Panc1 (cell line): ENCODE data around the gene MGRN1.

Experiments used
- POLR2AphosphoS5 ChIP-seq: IDR thresholded peaks from 2 replicates; pipeline ENCODE4 v1.6.1; 2012; ENCODE audit warnings: mild to moderate bottlenecking, low read depth, low read length, moderate library complexity
- SIN3A ChIP-seq: IDR thresholded peaks from 2 replicates; pipeline ENCODE4 v1.6.1; 2012; ENCODE audit warnings: low read depth, mild to moderate bottlenecking, low read length, moderate library complexity, borderline replicate concordance; ENCODE audit not compliant: insufficient read depth
- TF ChIP-seq, protein P1 (sequence below), 2 experiments: IDR thresholded peaks; 2 replicates each; pipeline ENCODE4 v1.6.1; 2011 to 2012; ENCODE audit warnings: low read depth in 2 of 2, control low read depth in 1 of 2, low read length in 1 of 2, mild to moderate bottlenecking in 1 of 2, moderate library complexity in 1 of 2; ENCODE audit not compliant: insufficient read depth in 1 of 2
- TF ChIP-seq, protein P2 (sequence below): fragments of 450-650 bp; IDR thresholded peaks from 2 replicates; pipeline ENCODE4 v1.5.1; 2017; ENCODE audit warnings: mild to moderate bottlenecking

DNA sequence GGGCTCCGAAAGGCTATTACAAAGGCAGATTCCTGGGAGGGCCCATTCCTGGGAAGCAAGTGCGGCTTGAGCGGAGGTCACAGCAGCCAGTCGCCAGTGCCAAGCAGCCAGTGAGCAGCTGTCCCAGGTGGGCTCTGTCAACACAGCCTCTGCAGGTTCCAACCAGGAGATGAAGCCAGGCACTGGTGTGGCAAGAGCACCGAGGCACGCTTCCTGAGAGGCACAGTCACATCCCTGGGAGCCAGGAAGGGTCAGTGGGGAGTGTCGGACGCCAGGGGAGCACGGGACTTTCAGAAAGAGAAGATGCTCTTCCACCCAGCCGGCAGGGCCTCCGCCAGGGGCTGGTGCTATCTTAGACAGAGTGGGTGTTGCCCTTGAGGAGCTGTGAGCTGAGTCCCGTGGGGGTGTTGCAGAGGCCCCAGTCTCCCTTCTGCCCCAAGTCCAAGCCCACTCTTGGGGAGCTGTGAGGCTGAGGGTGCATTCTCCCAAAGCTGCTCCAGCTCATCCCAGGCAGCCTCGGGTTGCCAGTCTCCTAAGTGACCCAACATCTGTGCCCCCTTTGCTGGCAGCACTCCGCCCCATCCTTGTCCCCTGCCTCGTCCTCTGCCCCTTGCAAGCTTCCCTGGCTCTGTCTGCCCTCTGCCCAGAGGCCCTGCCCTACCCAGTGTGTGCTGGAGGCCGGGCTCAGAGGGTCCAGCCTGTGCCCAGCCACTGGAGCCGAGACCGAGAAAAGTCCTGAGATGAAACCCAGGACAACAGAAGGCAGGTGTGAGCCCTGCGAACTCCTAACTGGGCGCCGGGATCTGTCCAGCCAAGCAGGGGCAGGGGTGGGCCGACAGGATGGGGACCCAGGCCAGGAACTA, 16.6 kb upstream of the MGRN1 start:
- TF ChIP-seq, protein P1, sequence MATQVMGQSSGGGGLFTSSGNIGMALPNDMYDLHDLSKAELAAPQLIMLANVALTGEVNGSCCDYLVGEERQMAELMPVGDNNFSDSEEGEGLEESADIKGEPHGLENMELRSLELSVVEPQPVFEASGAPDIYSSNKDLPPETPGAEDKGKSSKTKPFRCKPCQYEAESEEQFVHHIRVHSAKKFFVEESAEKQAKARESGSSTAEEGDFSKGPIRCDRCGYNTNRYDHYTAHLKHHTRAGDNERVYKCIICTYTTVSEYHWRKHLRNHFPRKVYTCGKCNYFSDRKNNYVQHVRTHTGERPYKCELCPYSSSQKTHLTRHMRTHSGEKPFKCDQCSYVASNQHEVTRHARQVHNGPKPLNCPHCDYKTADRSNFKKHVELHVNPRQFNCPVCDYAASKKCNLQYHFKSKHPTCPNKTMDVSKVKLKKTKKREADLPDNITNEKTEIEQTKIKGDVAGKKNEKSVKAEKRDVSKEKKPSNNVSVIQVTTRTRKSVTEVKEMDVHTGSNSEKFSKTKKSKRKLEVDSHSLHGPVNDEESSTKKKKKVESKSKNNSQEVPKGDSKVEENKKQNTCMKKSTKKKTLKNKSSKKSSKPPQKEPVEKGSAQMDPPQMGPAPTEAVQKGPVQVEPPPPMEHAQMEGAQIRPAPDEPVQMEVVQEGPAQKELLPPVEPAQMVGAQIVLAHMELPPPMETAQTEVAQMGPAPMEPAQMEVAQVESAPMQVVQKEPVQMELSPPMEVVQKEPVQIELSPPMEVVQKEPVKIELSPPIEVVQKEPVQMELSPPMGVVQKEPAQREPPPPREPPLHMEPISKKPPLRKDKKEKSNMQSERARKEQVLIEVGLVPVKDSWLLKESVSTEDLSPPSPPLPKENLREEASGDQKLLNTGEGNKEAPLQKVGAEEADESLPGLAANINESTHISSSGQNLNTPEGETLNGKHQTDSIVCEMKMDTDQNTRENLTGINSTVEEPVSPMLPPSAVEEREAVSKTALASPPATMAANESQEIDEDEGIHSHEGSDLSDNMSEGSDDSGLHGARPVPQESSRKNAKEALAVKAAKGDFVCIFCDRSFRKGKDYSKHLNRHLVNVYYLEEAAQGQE (IDR thresholded peaks at IDR 0.05; ENCODE audit: insufficient read depth in 1 of 2, low read depth in 2 of 2, low read length in 1 of 2) = no peak
- TF ChIP-seq, protein P2, sequence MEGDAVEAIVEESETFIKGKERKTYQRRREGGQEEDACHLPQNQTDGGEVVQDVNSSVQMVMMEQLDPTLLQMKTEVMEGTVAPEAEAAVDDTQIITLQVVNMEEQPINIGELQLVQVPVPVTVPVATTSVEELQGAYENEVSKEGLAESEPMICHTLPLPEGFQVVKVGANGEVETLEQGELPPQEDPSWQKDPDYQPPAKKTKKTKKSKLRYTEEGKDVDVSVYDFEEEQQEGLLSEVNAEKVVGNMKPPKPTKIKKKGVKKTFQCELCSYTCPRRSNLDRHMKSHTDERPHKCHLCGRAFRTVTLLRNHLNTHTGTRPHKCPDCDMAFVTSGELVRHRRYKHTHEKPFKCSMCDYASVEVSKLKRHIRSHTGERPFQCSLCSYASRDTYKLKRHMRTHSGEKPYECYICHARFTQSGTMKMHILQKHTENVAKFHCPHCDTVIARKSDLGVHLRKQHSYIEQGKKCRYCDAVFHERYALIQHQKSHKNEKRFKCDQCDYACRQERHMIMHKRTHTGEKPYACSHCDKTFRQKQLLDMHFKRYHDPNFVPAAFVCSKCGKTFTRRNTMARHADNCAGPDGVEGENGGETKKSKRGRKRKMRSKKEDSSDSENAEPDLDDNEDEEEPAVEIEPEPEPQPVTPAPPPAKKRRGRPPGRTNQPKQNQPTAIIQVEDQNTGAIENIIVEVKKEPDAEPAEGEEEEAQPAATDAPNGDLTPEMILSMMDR = no peak
- TF ChIP-seq POLR2AphosphoS5 (no peak), SIN3A (no peak)
